Loucy (cell line): ENCODE measurements around the gene CENPA.

ENCODE experiments used
- H2AFZ ChIP-seq: fragments of 200-600 bp; sonication (generic); 2 replicates; pipeline ENCODE4 v1.6.0; 2016; ENCODE audit warnings: antibody characterized with exemption, mild to moderate bottlenecking, low read length, moderate library complexity
- H3F3A ChIP-seq: fragments of 200-600 bp; 2 replicates; pipeline ENCODE4 v1.6.0; 2016; ENCODE audit warnings: antibody characterized with exemption, low read depth, mild to moderate bottlenecking
- H3K27me3 ChIP-seq: fragments of 200-600 bp; sonication (generic); 2 replicates; pipeline ENCODE4 v1.6.1; 2014; ENCODE audit warnings: low read length, mild to moderate bottlenecking; ENCODE audit not compliant: insufficient read depth, poor library complexity, severe bottlenecking
- H3K36me3 ChIP-seq: fragments of 200-600 bp; sonication (generic); 2 replicates; pipeline ENCODE4 v1.6.1; 2016; ENCODE audit warnings: low read length; ENCODE audit not compliant: insufficient read depth
- H3K4me1 ChIP-seq: fragments of 200-600 bp; sonication (generic); 2 replicates; pipeline ENCODE4 v1.5.1; 2014; ENCODE audit warnings: low read length, mild to moderate bottlenecking; ENCODE audit not compliant: insufficient read depth, poor library complexity, severe bottlenecking
- H3K4me2 ChIP-seq: fragments of 200-600 bp; sonication (generic); 2 replicates; pipeline ENCODE4 v1.6.0; 2014; ENCODE audit warnings: antibody characterized with exemption, low read length, low read depth, mild to moderate bottlenecking; ENCODE audit not compliant: poor library complexity, severe bottlenecking
- H3K4me3 ChIP-seq: fragments of 200-600 bp; sonication (generic); 2 replicates; pipeline ENCODE4 v1.5.1; 2014; ENCODE audit warnings: low read length, mild to moderate bottlenecking, mixed read lengths; ENCODE audit not compliant: poor library complexity, severe bottlenecking
- H3K79me2 ChIP-seq: fragments of 200-600 bp; sonication (generic); 2 replicates; pipeline ENCODE4 v1.6.1; 2014; ENCODE audit warnings: low read length; ENCODE audit not compliant: insufficient read depth
- H3K9ac ChIP-seq: fragments of 200-600 bp; sonication (generic); 2 replicates; pipeline ENCODE4 v1.6.0; 2014; ENCODE audit warnings: mild to moderate bottlenecking, low read depth, low read length, moderate library complexity; ENCODE audit not compliant: poor library complexity, severe bottlenecking
- H3K9me2 ChIP-seq: fragments of 200-600 bp; sonication (generic); replicated peaks from 2 replicates; pipeline ENCODE4 v1.6.1; 2016; ENCODE audit warnings: low read depth, low read length, mixed read lengths
- H3K9me3 ChIP-seq: fragments of 200-600 bp; sonication (generic); 2 replicates; pipeline ENCODE4 v1.6.1; 2014; ENCODE audit warnings: mild to moderate bottlenecking, antibody characterized with exemption, low read length, low read depth; ENCODE audit not compliant: insufficient read depth
- H4K20me1 ChIP-seq: fragments of 200-600 bp; sonication (generic); 2 replicates; pipeline ENCODE4 v1.6.0; 2014; ENCODE audit warnings: antibody characterized with exemption, low read length, mild to moderate bottlenecking; ENCODE audit not compliant: insufficient read depth, poor library complexity, severe bottlenecking
- EZH2phosphoT487 ChIP-seq: fragments of 200-600 bp; IDR thresholded peaks from 2 replicates; pipeline ENCODE4 v1.6.1; 2018; ENCODE audit warnings: antibody characterized with exemption, mild to moderate bottlenecking, moderate library complexity, borderline replicate concordance
- TF ChIP-seq, protein P1 (sequence below): fragments of 200-600 bp; sonication (generic); conservative IDR thresholded peaks from 2 replicates; pipeline ENCODE4 v1.5.1; 2014; ENCODE audit warnings: mild to moderate bottlenecking, antibody characterized with exemption, low read length

Gene CENPA

DNA sequence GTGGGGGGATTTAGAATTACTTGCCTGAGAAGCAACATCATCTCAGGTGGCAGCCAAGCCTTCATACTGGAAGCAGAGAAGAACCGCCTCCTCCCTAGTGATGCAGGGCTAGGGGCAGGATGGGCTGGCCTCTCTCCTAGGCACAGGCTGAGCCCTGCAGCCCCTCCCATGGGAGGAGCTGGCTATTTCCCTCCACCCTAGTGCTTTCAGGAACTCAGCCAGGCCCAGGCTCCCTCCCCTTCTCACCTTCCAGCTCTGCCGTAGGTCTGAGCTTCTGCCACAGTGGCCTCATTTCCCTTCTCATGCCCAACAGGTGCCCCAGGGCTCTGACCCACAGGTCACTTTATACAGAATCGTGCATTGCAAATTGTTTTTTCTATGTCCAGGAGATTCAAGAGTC lies 31.0 kb downstream of the CENPA start:
- H3K9me3 ChIP-seq = no peaks in the 10 kb centered on the region
- no peaks in the 10 kb centered on the region for H3K79me2 ChIP-seq
- no peaks in the 10 kb centered on the region for H3K27me3 ChIP-seq
- no peak overlapping the region for H3K9ac ChIP-seq
- H3F3A ChIP-seq = no peaks in the 10 kb centered on the region
- H3K4me2 ChIP-seq = no peak overlapping the region
- no peaks in the 10 kb centered on the region for H3K4me1 ChIP-seq
- no peak overlapping the region for H3K4me3 ChIP-seq
- no peaks in the 10 kb centered on the region for H3K36me3 ChIP-seq
- H2AFZ ChIP-seq = no peak overlapping the region
- TF ChIP-seq EZH2phosphoT487 = no peak
- TF ChIP-seq, protein P1, sequence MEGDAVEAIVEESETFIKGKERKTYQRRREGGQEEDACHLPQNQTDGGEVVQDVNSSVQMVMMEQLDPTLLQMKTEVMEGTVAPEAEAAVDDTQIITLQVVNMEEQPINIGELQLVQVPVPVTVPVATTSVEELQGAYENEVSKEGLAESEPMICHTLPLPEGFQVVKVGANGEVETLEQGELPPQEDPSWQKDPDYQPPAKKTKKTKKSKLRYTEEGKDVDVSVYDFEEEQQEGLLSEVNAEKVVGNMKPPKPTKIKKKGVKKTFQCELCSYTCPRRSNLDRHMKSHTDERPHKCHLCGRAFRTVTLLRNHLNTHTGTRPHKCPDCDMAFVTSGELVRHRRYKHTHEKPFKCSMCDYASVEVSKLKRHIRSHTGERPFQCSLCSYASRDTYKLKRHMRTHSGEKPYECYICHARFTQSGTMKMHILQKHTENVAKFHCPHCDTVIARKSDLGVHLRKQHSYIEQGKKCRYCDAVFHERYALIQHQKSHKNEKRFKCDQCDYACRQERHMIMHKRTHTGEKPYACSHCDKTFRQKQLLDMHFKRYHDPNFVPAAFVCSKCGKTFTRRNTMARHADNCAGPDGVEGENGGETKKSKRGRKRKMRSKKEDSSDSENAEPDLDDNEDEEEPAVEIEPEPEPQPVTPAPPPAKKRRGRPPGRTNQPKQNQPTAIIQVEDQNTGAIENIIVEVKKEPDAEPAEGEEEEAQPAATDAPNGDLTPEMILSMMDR = no peak
- H4K20me1 ChIP-seq = no peaks in the 10 kb centered on the region
- H3K9me2 ChIP-seq = no peaks in the 10 kb centered on the region

DNA sequence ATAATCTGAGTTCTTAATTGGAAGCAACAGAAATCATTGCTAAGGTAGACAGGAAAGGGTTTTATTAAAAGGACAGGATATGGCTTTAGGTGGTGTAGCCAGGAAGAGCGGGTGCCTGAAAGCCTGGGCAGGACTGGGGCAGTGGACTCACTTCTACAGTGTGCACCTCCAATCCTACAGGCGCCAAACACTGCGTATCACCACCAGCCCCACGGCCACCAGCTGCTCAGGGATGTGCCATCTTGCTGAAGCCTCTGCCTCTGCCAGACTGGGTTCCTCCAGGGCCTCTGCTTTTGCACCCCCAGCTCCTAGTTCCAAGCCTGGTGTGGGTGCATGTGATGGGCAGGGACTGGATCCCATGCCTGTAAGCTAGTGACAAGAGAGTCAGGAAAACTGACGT lies 32.4 kb downstream of the CENPA start:
- H3K4me1 ChIP-seq = no peaks in the 10 kb centered on the region
- H3K9me3 ChIP-seq = no peaks in the 10 kb centered on the region
- H2AFZ ChIP-seq = no peak overlapping the region
- H3K27me3 ChIP-seq = no peaks in the 10 kb centered on the region
- TF ChIP-seq, protein P1 = no peak
- TF ChIP-seq EZH2phosphoT487 = no peak
- no peak overlapping the region for H3K4me3 ChIP-seq
- H3K36me3 ChIP-seq = no peaks in the 10 kb centered on the region
- no peak overlapping the region for H3K4me2 ChIP-seq
- H3K9me2 ChIP-seq = no peaks in the 10 kb centered on the region
- no peaks in the 10 kb centered on the region for H3F3A ChIP-seq
- H4K20me1 ChIP-seq = no peaks in the 10 kb centered on the region
- no peak overlapping the region for H3K9ac ChIP-seq
- no peaks in the 10 kb centered on the region for H3K79me2 ChIP-seq

DNA sequence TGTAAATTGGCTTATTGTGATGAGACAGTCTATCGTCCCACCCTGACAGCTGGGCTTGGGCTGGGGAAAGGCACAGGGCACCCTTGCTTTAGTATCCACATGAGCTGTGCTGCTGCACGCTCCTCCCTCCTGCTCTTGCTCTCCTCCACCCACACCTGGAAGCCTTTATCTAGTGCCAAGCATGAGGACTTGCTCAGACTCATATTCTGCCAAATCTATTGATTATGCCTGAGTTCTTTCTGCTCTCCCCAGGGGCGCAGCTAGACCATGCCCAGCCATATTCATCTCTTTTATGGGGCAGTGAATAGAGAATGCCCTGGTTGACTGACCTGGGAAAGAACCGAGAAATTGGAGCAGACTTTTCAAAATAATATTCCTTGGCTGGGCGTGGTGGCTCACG lies 33.1 kb downstream of the CENPA start:
- no peaks in the 10 kb centered on the region for H3K27me3 ChIP-seq
- H3K79me2 ChIP-seq = no peaks in the 10 kb centered on the region
- H3K4me1 ChIP-seq = no peaks in the 10 kb centered on the region
- H3K9me3 ChIP-seq = no peaks in the 10 kb centered on the region
- no peak overlapping the region for H3K4me2 ChIP-seq
- no peak overlapping the region for H3K9ac ChIP-seq
- no peaks in the 10 kb centered on the region for H3K36me3 ChIP-seq
- no peaks in the 10 kb centered on the region for H3F3A ChIP-seq
- no peaks in the 10 kb centered on the region for H3K9me2 ChIP-seq
- TF ChIP-seq, protein P1 = no peak
- TF ChIP-seq EZH2phosphoT487 = no peak
- H3K4me3 ChIP-seq = no peak overlapping the region
- H4K20me1 ChIP-seq = no peaks in the 10 kb centered on the region
- no peak overlapping the region for H2AFZ ChIP-seq
